ENCODE results near the gene DDX56. TPM values are rescaled to one million over a fixed set of nuclear protein-coding genes. Genes with fewer than 3 reads are reported as not detected.

DDX56 gene
- total and polyA plus RNA-seq, 2 of the 13 experiments (the other 11 are each of a cell fraction or from before 2014, with no cell fraction given) = 82.6 to 120 TPM

GRCh38 chr7:44573464-44574286 is at the start of gene DDX56 (continued):
- TF ChIP-seq FOXP4 (CRISPR knock-in tag; IDR thresholded peaks at IDR 0.05) (peak; percentile 72), ZNF10 (CRISPR knock-in tag; IDR thresholded peaks at IDR 0.05; ENCODE audit: borderline replicate concordance, low read depth) (no peak), TOE1 (CRISPR knock-in tag; IDR thresholded peaks at IDR 0.05) (peak; percentile 79; the same call in 1 of the 2 replicates), ZNF143 (CRISPR knock-in tag; IDR thresholded peaks at IDR 0.05) (peak; percentile 68), PPARG (CRISPR knock-in tag; conservative IDR thresholded peaks at IDR 0.05) (peak; percentile 52; the same call in 1 of the 2 replicates), KLF15 (CRISPR knock-in tag; IDR thresholded peaks at IDR 0.05; ENCODE audit: borderline replicate concordance) (peak; percentile 74; the same call in 1 of the 2 replicates), ZMYM4 (CRISPR knock-in tag; IDR thresholded peaks at IDR 0.05) (peak; percentile 61; the same call in 1 of the 2 replicates), NAIF1 (CRISPR knock-in tag; IDR thresholded peaks at IDR 0.05; ENCODE audit: borderline replicate concordance) (peak; percentile 90), ZNF549 (CRISPR knock-in tag; IDR thresholded peaks at IDR 0.05) (no peak), NR1H2 (CRISPR knock-in tag; IDR thresholded peaks at IDR 0.05; ENCODE audit: borderline replicate concordance, low read depth) (peak; percentile 80; the same call in 1 of the 2 replicates), ZNF280B (CRISPR knock-in tag; IDR thresholded peaks at IDR 0.05; ENCODE audit: borderline replicate concordance) (peak; percentile 86; the same call in 1 of the 2 replicates), RXRA (CRISPR knock-in tag; IDR thresholded peaks at IDR 0.05) (peak; percentile 66), KDM5A (IDR thresholded peaks at IDR 0.05; ENCODE audit: borderline replicate concordance, low read length) (peak; percentile 70; the same call in 1 of the 2 replicates), CREB1 (IDR thresholded peaks at IDR 0.05) (peak; percentile 74), CREB1 (CRISPR knock-in tag; IDR thresholded peaks at IDR 0.05) (peak; percentile 88), ZIK1 (CRISPR knock-in tag; IDR thresholded peaks at IDR 0.05; ENCODE audit: borderline replicate concordance, low read depth) (peak; percentile 94; the same call in 1 of the 2 replicates), ZNF792 (CRISPR knock-in tag; IDR thresholded peaks at IDR 0.05) (peak; percentile 45; the same call in 1 of the 2 replicates), HDAC2 (CRISPR knock-in tag; IDR thresholded peaks at IDR 0.05) (peak; percentile 85), NFKBIZ (CRISPR knock-in tag; IDR thresholded peaks at IDR 0.05) (peak; percentile 86), GABPB1 (CRISPR knock-in tag; IDR thresholded peaks at IDR 0.05) (peak; percentile 98)
- TF ChIP-seq, protein P1, sequence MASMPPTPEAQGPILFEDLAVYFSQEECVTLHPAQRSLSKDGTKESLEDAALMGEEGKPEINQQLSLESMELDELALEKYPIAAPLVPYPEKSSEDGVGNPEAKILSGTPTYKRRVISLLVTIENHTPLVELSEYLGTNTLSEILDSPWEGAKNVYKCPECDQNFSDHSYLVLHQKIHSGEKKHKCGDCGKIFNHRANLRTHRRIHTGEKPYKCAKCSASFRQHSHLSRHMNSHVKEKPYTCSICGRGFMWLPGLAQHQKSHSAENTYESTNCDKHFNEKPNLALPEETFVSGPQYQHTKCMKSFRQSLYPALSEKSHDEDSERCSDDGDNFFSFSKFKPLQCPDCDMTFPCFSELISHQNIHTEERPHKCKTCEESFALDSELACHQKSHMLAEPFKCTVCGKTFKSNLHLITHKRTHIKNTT (CRISPR knock-in tag; IDR thresholded peaks at IDR 0.05) = no peak
- TF ChIP-seq, protein P2, sequence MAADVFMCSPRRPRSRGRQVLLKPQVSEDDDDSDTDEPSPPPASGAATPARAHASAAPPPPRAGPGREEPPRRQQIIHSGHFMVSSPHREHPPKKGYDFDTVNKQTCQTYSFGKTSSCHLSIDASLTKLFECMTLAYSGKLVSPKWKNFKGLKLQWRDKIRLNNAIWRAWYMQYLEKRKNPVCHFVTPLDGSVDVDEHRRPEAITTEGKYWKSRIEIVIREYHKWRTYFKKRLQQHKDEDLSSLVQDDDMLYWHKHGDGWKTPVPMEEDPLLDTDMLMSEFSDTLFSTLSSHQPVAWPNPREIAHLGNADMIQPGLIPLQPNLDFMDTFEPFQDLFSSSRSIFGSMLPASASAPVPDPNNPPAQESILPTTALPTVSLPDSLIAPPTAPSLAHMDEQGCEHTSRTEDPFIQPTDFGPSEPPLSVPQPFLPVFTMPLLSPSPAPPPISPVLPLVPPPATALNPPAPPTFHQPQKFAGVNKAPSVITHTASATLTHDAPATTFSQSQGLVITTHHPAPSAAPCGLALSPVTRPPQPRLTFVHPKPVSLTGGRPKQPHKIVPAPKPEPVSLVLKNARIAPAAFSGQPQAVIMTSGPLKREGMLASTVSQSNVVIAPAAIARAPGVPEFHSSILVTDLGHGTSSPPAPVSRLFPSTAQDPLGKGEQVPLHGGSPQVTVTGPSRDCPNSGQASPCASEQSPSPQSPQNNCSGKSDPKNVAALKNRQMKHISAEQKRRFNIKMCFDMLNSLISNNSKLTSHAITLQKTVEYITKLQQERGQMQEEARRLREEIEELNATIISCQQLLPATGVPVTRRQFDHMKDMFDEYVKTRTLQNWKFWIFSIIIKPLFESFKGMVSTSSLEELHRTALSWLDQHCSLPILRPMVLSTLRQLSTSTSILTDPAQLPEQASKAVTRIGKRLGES (CRISPR knock-in tag; IDR thresholded peaks at IDR 0.05; ENCODE audit: borderline replicate concordance) = no peak; the same call in 1 of the 2 replicates

All from HepG2 (cell line).